Renal cortical epithelial cell (primary cell): Measurements from ENCODE around the gene PDGFA. TPM values are rescaled to one million over a fixed set of nuclear protein-coding genes. Genes with fewer than 3 reads are reported as not detected.

ENCODE experiments used
- DNase-seq: peaks from one replicate; pipeline ENCODE4 v3.0.0-alpha.2; 2011; ENCODE audit warnings: low read depth
- total RNA-seq: library from RNA; depleted of rRNA; stranded (reverse); fragments of >200 nt; gene quantifications from 2 replicates; pipeline ENCODE4 v1.2.3, GENCODE V29; 2014

PDGFA gene
- total RNA-seq, 1 donor from 2014 or later, result 54.3 TPM

DNA sequence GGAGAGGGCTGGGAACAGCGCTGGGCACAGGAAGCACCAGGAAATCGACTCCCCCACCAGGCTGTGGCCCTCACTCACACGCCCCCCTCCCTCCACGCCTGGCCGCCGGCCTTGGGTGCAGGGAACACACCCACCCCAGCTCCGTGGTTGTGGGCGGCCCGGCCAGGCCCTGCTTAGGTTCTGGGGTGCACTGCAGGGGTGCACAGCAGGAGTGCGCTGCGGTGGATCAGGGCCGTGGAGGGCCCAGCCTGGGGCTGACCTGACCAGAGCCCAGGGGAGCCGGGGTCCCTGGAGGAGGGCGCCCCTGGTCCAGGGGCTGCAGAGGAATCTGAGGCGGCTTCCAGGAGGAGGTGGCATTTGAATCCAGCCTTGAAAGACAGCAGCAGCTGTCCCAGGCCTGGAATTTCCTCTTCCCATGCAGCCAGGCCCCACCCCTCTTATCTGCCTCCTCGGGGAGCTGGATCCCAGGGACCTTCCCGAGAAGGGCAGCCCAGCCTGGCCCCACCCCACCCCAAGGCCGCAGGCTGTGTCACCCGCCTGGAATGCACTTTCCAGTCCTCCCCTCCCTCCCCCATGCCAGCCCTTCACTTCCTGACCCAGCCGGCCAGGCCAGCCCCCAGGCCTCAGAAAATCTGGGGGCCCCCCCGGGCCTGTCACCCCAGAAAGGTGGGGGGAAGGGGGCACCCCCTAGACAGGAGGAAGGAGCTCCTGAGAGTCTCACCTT, 18.4 kb upstream of the PDGFA start:
- DNase-seq, result peak; percentile 82

DNA sequence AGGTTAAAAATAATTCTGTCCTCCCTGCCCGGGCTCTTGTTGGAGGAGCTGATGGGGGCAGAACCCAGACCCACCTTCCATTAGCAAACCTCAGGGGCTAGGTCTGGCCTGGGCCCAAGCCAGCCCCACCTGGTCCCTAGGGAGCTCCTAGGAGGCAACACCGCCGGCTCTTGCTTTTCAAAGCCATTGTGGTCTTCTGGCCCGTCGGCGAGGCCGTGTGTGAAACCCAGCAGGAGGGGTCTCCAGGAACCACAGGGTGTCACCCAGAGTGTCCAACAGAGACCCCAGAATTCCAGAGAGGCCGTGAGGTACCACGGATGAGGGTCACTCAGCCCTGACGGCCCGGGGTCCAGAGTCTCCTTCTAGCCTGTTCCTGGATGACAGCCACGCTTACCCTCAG, 16.6 kb upstream of the PDGFA start:
- DNase-seq, result no peak

DNA sequence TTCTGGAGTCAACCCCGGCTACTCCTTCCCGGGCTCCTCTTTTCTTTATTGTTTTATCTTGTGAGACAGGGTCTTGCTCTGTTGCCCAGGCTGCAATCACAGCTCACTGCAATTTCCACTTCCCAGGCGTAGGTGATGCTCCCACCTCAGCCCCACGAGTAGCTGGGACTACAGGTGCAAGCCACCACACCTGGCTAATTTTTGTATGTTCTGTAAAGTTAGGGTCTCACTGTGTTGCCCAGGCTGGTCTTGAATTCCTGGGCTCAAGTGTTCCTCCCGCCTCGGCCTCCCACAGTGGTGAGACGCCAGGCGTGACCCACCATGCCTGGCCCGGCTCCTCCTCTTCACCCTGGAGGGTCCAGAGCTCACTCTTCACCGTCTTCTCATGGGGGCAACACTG, 15.3 kb upstream of the PDGFA start:
- no peak for DNase-seq

DNA sequence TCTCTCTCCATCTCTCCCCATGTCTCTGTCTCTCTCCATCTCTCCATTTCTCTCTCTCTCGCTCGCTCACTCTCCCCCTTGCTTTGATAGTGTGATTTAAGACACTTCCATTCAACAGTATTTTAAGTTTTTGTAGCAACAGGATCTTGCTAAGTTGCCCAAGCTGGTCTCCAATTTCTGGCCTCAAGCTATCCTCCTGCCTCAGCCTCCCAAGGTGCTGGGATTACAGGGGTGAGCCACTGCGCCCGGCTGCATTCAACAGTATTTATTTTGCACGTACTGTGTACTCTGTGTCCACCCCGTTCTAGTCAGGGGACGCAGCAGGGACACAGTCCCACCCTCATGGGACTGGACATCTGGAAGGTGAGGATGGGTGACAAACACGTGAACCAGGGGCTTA, 14.4 kb upstream of the PDGFA start:
- no peak for DNase-seq

DNA sequence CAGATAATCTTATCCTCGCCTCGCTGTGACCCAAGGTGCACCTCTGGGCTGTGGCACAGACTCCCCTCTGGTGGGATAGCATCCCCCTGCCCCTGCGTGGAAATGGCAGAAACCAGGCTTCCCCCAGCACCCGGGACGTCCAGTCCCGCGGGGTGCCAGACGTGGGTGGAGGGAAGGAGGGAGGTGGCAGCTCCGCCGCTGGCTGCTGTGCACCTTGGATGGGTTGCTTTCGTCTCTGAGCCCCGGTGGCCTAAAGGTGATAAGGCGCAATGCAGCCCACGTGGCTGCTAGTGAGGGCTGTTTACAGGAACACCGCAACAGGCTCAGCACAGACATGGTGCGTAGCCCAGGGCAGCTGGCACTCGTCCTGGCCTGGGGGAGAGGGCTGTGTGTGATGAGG, 13.6 kb upstream of the PDGFA start:
- no peak for DNase-seq

DNA sequence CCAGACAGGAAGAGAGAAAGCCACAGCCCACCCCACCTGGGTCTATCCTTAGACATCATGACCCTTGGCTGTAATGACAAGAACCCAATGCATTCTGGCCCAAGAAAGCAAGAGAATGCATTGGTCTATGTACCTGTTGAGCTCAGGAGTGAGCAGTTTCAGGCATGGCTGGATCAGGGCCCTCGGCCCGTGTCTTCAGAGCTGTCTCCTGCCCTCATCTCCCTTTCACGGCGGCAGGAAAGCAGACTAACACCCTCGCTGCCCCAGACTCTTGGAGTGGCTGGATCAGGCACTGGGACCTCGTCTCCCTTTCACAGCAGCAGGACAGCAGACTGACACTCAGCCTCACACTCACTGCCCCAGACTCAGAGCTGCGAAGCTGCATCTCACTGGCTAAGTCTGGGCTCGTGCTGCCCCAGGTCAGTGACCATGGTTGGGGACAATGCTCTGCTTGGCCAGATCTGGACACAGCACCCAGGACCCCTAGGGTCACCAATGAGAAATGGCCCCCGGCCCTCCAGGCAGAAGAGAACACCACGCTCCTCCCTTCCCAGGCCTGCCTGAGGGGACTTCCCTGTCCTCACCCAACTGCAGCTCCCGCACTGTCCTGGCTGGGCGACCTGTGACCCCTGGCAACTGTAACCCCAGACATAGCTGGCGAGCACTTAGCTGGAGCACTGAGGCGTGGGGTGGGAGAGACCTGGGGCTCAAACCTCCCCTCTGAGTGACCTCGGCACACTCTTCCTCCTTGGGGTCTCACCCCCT, 12.9 kb upstream of the PDGFA start:
- no peak for DNase-seq

DNA sequence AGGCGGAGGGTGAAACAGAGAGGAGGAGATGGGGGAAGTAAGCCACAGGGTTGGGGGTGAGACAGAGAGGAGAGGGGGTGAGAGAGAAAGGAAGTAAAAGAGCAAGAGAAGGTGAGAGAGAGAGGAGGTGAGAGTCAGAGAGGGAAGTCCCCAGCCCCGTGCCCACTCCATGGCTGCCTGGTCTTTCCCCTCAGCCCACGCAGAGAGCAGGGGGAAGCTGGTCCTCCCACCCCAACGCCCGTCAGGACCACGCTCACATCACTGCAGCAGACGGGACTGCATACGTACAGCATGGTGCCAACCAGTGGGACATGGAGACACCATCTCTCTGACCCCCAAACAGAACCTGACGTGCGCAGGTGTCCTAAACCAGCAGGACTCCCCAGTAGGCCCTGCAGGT, 12.1 kb upstream of the PDGFA start:
- DNase-seq, result no peak

DNA sequence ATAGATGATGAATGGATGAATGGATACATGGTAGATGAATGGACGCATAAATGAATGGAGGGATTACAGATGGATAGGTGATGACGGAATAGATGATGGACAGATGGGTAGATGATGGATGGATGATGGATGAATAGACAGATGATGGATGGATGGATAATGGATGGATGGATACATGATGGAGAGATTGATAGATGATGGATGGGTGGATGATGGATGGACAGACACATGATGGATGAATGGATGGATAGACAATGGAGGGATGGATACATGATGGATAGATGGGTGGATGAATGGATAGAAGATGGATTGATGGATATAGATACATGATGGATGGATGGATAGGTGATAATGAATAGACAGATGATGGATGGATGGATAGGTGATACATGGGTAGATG, 8.8 kb upstream of the PDGFA start:
- DNase-seq, result no peak

DNA sequence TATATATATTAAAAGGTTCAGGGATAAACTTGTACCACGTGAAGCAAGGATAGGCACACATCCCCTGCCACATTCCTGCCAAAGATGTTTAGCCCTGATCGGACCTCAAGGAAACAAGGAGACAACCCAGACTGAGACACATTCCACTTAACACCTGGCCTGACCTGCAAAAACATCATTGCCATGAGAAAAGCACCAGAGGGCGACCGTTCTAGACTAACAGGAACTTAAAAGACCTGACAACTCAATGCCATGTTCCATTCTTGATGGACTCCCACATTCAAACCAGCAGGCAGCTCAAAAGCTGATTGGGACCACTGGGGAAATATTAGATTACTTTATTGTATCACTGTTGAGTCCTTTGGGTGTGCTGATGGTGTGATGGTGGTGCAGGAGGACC, 8.1 kb upstream of the PDGFA start:
- DNase-seq, result no peak

DNA sequence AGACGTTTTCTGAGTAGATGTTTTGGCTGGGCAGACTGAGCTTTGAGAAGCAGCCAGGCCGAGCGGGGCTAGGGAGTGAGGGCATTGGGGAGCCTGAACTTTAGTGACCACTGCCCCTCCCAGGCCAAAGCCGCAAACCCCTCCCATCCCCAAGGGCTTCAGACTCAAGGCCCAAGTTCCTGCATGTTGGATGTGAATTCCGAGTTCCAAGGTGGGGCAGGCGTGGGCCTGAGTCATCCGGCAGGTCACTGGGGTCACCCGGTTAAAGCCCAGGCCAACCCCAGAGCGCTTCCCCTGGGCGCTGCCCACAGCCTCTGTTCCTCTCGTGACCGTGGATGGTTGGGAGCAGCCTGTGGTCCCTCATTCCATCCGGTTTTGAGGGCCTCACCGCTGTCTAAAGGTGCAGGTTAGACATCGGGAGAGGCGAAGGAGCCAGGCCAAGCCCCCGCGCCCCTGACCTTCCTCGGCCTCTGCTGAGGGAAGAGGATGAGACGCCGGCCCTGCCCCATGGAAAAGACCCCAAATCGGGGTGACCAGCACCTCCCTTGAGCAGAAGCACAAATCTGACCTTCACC, 6.9 kb upstream of the PDGFA start:
- DNase-seq, result no peak

DNA sequence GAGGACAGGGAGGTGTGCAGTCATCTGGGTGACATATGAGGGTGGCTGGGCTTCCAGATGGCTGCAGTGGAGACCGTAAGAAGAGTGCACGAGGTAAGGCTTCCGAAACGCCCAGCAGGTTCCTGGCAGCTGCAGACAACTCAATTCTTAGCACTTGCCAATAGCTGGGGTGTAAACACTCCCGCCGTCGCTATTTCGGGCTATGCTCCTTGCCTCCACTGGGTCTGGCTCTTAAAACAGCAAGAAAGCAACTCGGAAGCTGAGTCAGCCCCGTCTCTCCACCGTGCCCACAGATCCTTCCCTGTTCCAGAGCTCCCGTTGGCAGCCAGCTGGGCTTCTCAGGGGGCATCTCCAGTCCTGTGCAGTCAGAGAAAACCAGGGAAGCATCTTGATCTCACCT, 6.1 kb upstream of the PDGFA start:
- no peak for DNase-seq

DNA sequence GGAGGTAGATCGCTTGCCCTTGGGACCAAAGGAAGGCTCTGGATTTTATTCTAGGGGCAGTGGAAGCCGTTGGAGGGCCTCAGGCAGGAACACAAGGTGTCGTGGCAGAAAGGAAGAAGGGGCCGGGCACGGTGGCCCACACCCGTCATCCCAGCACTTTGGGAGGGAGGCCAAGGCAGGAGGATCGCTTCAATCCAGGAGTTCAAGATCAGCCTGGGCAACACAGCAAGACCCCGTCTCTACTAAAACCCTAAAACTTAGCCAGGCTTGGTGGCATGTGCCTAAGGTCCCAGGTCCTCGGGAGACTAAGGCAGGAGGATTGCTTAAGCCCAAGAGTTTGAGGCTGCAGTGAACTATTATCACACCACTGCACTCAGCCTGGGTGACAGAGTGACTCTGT, 5.2 kb upstream of the PDGFA start:
- no peak for DNase-seq

DNA sequence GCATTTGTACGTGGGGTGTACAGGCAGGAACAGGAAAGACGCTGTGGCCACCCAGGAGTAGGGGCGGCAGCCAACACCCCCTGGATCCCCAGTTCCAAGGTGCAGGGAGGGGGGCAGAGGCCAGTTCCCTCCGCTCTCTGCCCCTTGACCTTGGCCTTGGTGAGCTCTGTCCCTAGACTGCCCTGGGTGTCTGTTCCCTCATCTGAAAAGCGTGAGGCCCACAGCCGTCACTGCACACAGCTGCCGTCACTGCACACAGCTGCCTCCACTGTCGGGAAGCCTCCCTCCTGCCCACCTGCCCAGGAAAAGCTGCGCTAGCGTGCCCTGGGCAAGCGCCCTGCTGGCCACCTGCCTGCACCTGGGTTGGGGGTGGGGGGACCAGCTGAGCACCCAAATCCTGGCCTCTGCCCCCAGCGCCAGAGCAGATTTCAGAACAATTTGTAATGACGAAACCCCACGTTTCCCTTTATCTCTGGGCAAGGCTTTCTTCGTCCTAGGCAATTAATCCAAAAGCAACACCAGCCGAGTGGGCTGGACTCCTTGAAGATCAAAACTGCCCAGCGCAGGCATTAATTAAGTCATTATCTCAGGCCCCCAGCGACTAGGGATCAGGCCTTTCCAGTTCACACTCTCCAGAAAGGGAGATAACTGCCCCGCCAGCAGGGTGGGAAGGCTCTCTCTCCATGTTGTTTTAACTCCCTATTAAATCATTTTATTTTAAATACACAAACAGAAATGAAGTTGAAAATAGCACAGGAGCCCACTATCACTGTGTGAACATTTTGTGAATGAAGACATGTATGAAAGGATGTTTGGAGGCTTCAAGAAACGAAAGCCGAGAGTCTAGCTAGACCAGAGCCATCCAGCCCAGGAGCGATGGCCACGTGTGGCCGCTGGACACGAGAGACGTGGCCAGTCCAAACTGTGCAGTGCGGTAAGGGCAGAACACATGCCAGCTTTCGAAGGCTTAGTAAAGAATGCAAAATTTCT, 4.0 kb upstream of the PDGFA start:
- DNase-seq, result no peak

DNA sequence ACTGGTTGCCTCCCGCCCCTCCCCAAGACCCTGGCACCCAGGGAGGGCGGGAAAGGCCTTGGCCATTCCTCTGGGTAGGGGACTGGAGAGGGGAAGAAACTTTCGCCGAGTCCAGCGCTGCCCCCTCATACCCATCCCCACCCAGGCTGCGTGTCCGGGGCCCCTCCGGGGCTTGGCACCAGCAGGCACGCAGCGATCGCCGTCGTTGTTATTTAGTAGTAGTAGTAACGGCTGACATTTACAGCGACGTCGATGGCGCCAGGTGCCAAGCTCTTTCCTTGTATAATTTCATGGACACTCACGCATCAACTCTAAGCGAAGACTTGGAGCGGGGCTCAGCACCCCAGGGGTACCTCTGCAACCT, 3.3 kb upstream of the PDGFA start:
- no peak for DNase-seq

DNA sequence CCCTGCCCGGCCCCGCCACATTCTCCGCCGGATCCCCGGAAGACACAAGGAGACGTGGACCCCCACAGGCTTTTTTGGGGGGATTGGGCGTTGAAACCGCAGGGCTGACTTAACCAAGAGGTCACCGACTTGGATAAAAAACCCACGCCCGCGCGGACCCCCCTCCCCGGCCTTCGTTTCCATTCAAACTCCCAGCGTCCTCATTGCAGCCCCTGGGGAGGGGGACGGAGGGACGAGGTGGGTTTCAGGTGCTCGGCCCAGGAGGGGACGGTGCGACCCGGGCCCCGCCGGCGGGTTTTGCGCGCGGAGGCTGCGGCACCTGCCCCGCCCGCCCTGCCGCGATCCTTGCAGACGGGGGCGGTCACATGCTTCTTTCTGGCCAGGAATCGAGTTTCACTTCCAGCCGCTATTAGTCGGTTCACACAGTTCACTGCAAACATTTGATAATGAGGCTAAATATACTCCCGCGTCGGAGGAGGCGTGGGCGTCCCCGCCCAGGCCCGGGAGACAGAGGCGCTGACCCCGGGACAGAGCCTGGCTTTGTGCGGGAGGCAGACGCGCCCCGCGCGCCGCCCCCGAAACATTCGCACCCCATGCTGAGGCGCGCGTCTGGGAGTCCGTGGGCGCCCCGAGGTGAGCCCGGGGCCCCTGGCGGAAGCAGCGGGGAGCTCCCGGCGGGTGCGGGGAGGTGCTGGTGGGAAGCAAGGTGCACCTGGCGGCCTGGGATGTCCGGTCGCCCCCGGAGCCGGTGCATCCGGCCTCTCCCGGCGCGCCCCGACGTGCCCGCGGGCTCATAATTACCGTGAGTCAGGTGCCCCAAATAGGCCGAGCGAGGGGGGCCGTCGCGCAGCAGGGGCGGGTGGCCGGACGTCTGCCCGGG, 2.7 kb upstream of the PDGFA start:
- peak; percentile 50 for DNase-seq

DNA sequence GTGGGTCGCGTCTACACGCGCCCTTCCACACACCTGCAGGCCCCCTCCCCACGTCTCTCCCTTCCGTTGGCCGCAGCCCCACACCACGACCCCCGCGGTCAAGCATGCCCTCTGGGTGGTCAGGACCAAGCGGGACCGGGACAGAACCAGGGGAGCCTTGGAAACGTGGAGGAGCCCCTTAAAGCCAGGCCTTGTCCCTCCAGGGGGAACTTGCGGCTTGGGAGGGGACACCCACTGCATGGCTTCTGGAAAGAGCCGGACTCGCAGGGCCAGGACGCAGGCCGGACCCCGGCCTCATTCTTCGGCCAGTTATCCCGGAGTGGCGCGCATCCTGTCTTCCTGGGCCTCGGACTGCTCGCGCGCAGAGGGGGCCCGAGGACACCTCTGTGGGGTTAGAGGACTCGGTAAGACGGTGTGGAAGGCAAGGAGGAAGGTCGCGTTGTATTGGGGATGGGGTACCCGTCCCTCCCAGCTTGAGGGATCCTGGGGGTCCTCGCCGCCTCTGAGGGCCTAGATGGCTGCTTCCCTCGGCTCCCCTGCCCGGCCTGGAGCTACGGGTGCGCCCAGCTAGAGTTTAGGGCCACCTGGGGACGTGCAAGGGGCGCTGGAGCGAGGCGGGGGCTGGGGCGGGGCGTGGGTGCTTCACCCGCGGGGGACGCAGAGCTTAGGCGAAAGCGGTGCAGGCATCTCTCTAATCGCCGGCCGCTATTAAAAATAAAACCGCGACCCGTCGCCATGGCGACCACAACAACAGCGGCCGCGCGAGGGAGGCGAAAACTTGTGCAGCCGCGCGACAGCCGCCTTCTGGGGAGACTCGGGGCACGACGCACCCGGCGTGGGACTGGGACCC, 1.8 kb upstream of the PDGFA start:
- no peak for DNase-seq

DNA sequence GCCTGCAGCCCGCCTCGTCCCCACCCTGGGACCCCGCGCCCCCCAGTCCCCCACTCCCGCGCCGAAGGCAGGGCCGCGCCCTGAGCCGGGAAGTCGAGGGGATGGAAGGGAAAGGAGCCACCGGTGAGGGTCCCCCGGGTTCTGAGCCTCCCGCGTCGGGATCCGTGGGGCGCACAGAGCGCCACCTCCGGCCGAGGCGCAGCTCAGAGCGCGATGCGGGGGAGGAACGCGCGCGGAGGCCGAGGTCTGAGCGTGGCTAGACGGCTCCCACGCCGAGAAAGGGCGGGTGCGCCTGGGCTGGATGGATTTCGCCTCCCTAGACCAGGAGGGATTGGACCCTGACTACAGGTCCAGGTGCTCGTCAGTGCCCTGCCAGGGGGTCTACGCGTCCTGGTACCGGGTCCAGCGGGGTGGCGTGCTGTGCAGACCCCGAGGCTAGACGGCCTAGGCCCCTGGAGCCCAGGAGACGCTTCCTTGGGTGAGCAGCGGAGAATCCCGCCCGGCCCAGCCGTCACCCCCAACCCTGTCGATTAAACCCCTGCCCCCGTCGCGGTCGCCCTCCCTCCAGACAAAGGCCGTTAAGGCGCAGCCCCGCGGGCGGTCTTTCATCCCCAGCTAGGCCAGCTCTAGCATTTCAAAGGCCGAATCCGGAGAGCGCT, 986 bp upstream of the PDGFA start:
- no peak for DNase-seq

DNA sequence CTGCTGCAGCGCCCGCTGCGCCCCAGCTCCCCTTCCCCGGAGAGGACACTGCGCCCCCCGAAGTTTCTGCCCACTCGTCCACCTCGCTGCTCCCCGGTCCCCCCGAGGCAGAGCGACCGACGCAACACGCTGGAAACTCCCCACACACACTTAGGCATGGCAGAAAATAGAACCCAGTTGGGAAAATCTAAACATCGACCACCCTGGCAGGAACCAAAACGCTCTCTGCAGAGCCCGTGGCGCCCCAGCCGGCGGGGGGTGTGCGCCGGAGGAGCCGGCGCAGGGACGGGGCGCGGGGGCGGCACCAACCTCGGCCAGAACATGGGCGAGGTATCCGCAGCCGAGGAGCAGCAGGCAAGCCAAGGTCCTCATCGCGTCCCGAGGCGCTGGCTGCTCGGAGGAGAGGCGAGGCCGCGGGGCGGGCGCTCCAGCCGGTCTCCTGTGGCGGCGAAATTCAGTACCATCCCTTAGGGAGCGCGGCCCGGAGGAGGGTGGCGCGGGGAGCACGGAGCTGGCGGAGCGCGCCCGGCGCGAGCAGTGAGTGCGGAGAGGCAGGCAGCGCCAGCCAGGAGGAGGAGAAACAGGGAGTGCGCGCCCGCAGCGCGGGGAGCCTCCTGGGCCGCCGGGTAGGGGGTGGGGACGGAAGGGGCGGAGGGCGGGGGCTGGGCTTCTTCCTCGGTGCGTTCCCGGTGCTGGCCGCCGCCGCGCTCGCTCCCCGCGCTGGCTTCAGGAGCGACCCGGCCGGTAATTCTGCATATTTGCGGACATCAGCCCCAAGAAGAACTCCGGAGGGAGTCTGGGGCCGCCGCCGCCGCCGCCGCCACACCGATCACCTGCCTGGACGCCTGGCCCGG, 789 bp downstream of the PDGFA start:
- DNase-seq, result peak; percentile 36
